Measurements from ENCODE around the gene TUBD1. TPM values are rescaled to one million over a fixed set of nuclear protein-coding genes. Genes with fewer than 3 reads are reported as not detected.

Gene TUBD1, protein sequence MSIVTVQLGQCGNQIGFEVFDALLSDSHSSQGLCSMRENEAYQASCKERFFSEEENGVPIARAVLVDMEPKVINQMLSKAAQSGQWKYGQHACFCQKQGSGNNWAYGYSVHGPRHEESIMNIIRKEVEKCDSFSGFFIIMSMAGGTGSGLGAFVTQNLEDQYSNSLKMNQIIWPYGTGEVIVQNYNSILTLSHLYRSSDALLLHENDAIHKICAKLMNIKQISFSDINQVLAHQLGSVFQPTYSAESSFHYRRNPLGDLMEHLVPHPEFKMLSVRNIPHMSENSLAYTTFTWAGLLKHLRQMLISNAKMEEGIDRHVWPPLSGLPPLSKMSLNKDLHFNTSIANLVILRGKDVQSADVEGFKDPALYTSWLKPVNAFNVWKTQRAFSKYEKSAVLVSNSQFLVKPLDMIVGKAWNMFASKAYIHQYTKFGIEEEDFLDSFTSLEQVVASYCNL
- 9.8 to 10.9 TPM (median 10.0 TPM) in 5 replicates for total RNA-seq (2022; extraction: Qiagen RNA extraction)

DNA sequence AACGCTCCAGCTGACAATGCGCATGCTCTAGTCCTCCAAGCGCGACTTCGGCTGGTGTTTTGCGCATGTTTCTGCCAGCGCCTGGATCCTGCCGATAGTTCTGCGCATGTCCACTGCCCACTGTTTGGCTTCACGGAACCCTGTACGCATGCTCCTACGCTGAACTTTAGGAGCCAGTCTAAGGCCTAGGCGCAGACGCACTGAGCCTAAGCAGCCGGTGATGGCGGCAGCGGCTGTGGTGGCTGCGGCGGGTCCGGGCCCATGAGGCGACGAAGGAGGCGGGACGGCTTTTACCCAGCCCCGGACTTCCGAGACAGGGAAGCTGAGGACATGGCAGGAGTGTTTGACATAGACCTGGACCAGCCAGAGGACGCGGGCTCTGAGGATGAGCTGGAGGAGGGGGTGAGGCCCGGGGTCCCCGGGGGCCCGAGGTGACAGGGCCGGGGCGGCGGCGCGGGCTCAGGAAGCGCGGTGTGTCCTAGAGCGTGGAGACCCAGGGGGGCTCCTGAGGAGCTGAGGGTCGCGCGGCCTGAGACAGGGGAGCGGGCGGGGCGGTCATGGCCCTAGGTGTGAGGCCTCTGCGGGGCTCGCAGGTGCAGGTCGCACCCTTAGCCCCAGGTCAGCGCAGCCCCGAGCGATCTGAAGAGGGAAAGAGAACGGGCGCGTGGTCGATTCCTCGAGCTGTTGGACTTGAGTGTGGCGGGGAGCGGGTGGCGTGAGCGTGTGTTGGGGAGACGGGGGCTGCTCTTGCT, at the start of gene TUBD1, which contains the start of gene RPS6KB1:
TUBD1 (minus strand) TSS at position 20 of the 752 bp plus-strand sequence. CDS start 1,941 bp downstream, outside the sequence.
RPS6KB1 (plus strand) TSS at position 198 of the 752 bp plus-strand sequence; CDS start at position 262, 64 bp downstream.

Other genes with a start within 250 kb of the TUBD1 start
- 95.3 to 123 TPM (median 98.1 TPM) in 5 replicates for gene PTRH2, start 185.5 kb downstream of the TUBD1 start, total RNA-seq (2022; extraction: Qiagen RNA extraction)
- gene VMP1, start 185.3 kb downstream of the TUBD1 start, total RNA-seq (2022; extraction: Qiagen RNA extraction), result 136 to 189 TPM (median 148 TPM) in 5 replicates
- 41.8 to 59.5 TPM (median 56.1 TPM) in 5 replicates for gene RPS6KB1, start 178 bp upstream of the TUBD1 start, total RNA-seq (2022; extraction: Qiagen RNA extraction)
- gene RNFT1, start 71.8 kb upstream of the TUBD1 start, total RNA-seq (2022; extraction: Qiagen RNA extraction), result 10.2 to 11.4 TPM (median 11.1 TPM) in 5 replicates
- gene HEATR6, start 186.0 kb upstream of the TUBD1 start, total RNA-seq (2022; extraction: Qiagen RNA extraction), result 16.5 to 20.4 TPM (median 19.1 TPM) in 5 replicates

Measured in A549 treated with dexamethasone at 1 μM for 4 hours (cell line).